ENCODE data around the gene ADRM1. TPM values are rescaled to one million over a fixed set of nuclear protein-coding genes. Genes with fewer than 3 reads are reported as not detected.

The ADRM1 gene
- total RNA-seq, 1 donor from 2014 or later = 70.5 TPM

GRCh38 chr20:62276439-62276838, 26.4 kb upstream of the ADRM1 start:
- no peak overlapping the region for H3K4me3 ChIP-seq
- peaks cover 21% of the 10 kb centered on the region for H3K4me1 ChIP-seq
- TF ChIP-seq CTCF (IDR thresholded peaks at IDR 0.05; ENCODE audit: borderline replicate concordance) = no peak
- H3K9me3 ChIP-seq (replicated peaks) = no peaks in the 10 kb centered on the region
- H3K27ac ChIP-seq (replicated peaks) = peak overlapping the region; percentile 65
- peaks cover 65% of the 10 kb centered on the region for H3K36me3 ChIP-seq
- no peaks in the 10 kb centered on the region for H3K27me3 ChIP-seq (ENCODE audit: low read depth)
- DNase-seq = peak; percentile 43
- intact Hi-C loops (cut with micrococcal nuclease) = no loop called here

- Histone ChIP-seq H3K4me3 (no peak overlapping the region), H3K9me3 (replicated peaks) (no peaks in the 10 kb centered on the region), H3K36me3 (peaks cover 66% of the 10 kb centered on the region), H3K27ac (replicated peaks) (peak overlapping the region; percentile 65), H3K4me1 (peaks cover 24% of the 10 kb centered on the region), H3K27me3 (ENCODE audit: low read depth) (no peaks in the 10 kb centered on the region)
- intact Hi-C loops (cut with micrococcal nuclease) = no loop called here
- DNase-seq = no peak
- no peak for TF ChIP-seq CTCF (IDR thresholded peaks at IDR 0.05; ENCODE audit: borderline replicate concordance)
These were observed 25.5 kb upstream of the ADRM1 start for GRCh38 chr20:62277253-62277652.

GRCh38 chr20:62280303-62280702, 22.5 kb upstream of the ADRM1 start:
- Histone ChIP-seq H3K36me3 (peaks cover 59% of the 10 kb centered on the region), H3K27me3 (ENCODE audit: low read depth) (no peaks in the 10 kb centered on the region), H3K4me3 (no peak overlapping the region), H3K4me1 (peaks cover 52% of the 10 kb centered on the region), H3K27ac (replicated peaks) (no peak overlapping the region), H3K9me3 (replicated peaks) (no peaks in the 10 kb centered on the region)
- DNase-seq = no peak
- no peak for TF ChIP-seq CTCF (IDR thresholded peaks at IDR 0.05; ENCODE audit: borderline replicate concordance)
- intact Hi-C loops (cut with micrococcal nuclease) = no loop called here

GRCh38 chr20:62281161-62281933, 21.4 kb upstream of the ADRM1 start:
- Histone ChIP-seq H3K27ac (replicated peaks) (peak overlapping the region; percentile 88), H3K4me1 (peaks cover 57% of the 10 kb centered on the region), H3K9me3 (replicated peaks) (no peaks in the 10 kb centered on the region), H3K27me3 (ENCODE audit: low read depth) (no peaks in the 10 kb centered on the region), H3K36me3 (peaks cover 63% of the 10 kb centered on the region), H3K4me3 (no peak overlapping the region)
- no peak for DNase-seq
- TF ChIP-seq CTCF (IDR thresholded peaks at IDR 0.05; ENCODE audit: borderline replicate concordance) = no peak
- intact Hi-C loops (cut with micrococcal nuclease) = no loop called here

- Histone ChIP-seq H3K27me3 (ENCODE audit: low read depth) (no peaks in the 10 kb centered on the region), H3K4me3 (no peak overlapping the region), H3K27ac (replicated peaks) (peak overlapping the region; percentile 88), H3K36me3 (peaks cover 69% of the 10 kb centered on the region), H3K9me3 (replicated peaks) (no peaks in the 10 kb centered on the region), H3K4me1 (peaks cover 57% of the 10 kb centered on the region)
- intact Hi-C loops (cut with micrococcal nuclease) = no loop called here
- no peak for DNase-seq
- TF ChIP-seq CTCF (IDR thresholded peaks at IDR 0.05; ENCODE audit: borderline replicate concordance) = no peak
These were observed 20.7 kb upstream of the ADRM1 start for GRCh38 chr20:62282103-62282502.
